GM19452 (cell line): ENCODE results near the gene ISOC1.

Experiments
- ATAC-seq: cut with Tn5 transposase; IDR thresholded peaks from one replicate; pipeline ENCODE4 v1.9.1; 2021; ENCODE audit not compliant: unreplicated experiment

The ISOC1 gene

DNA sequence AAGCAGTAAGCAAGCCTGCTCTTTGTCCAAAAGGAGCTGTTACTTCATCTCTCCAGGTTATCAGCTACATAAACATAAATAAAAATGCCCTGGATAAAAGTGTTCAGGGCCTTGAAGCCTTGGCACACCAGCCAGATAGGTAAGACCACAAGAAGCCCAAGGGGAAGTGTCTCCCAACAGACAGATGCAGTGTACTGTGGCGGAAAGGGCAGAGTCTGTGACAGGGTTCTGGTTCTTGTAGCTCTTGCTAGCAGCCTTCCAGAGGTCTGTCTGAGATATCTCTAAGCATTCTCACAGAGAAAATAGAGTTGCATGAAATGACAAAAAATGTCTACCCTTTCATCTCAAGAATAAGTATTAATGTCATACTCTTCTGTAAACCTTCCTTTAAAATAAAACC, 30.1 kb downstream of the ISOC1 start:
- no peak for ATAC-seq

- peak; percentile 79 for ATAC-seq
Observed at GRCh38 chr5:129125819-129126218, 31.3 kb downstream of the ISOC1 start.

DNA sequence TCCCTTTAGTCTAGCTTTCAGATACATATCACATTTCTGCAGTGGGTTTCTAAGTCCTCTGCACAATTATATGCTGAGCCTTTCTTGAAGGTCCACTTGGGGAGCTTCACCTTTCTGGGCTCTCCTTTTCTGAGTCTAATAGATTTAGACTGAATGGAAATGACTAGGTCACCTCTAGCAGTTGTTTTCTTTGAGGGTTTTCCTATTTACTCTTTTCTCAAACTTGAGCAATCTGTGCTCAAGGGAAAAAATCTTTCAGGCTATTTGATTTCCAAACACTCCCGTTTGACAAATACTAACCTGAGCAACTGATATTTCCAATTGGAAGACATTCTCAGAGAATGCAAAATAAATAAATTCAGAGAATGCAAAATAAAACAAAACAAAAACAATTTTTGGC, 39.0 kb downstream of the ISOC1 start:
- no peak for ATAC-seq

DNA sequence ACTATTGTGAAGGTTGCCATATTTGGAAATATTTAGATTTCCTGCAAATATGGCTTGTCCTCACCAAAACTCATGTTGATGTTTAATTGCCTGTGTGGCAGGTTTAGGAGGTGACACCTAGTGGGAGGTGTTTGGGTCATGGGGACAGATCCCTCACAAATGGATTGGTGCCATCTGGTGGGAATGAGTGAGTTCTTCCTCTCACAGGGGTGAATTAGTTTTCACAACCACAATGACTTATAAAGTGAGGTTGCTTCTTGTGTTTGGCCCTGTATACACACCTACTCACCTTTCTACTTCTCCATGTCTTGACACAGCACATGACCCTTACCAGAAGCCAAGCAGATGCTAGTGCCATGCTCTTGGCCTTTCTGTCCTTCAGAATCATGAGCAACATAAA, 41.1 kb downstream of the ISOC1 start:
- ATAC-seq, result peak; percentile 80

- no peak for ATAC-seq
Observed at GRCh38 chr5:129137637-129138036, 43.1 kb downstream of the ISOC1 start.

- ATAC-seq, result no peak
Observed at GRCh38 chr5:129141078-129141477, 46.5 kb downstream of the ISOC1 start.

DNA sequence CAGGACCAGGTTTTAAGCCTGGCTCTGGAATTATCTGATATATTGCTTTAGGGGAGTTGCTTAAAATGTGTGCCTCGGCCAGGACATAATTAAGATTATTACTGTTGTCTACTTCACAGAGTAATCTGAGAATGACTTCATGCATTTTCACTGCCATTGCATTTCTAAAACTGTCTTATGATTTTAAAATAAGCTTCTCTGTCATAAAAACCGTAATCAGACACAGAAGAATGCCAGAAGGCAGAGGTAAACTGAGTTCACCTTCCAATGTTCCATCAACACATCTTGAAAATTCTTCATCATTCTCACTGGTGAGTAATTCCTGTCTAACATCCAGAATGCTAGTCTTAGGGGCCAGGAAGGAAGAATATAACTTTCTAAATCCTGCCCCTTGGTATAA, 47.1 kb downstream of the ISOC1 start:
- ATAC-seq, result no peak

DNA sequence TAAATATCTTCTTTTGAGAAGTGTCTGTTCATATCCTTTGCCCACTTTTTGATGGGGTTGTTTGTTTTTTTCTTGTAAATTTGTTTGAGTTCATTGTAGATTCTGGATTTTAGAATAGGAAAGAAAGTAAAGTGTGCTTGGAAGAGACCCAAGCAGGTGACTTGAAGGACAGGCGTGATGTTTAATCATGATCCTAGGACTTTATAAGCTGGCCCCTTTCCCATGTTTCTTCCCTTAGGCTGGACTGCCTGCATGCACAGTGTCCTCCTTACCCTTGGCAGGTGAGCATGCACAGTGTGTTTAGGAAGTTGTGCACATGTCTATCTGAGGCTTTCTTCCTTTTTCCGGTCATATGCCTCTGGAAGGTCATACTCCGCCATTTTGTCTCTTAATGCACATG, 61.3 kb downstream of the ISOC1 start:
- ATAC-seq, result no peak

- no peak for ATAC-seq
Observed at GRCh38 chr5:129161830-129162229, 67.3 kb downstream of the ISOC1 start.
